Measurements from ENCODE around the gene MLLT10.

Gene MLLT10

GRCh38 chr10:21638681-21639080 is 104.6 kb downstream of the MLLT10 start:
- no peak for DNase-seq (ENCODE audit: low spot score)

GRCh38 chr10:21648040-21648439 is 114.0 kb downstream of the MLLT10 start:
- no peak for DNase-seq (ENCODE audit: low spot score)

- no peak for DNase-seq (ENCODE audit: low spot score)
Measured at GRCh38 chr10:21649454-21649872, 115.4 kb downstream of the MLLT10 start.

GRCh38 chr10:21650353-21650752 is 116.3 kb downstream of the MLLT10 start:
- DNase-seq (ENCODE audit: low spot score), result no peak

GRCh38 chr10:21655236-21655635 is 121.2 kb downstream of the MLLT10 start:
- DNase-seq (ENCODE audit: low spot score), result no peak

GRCh38 chr10:21655687-21656086 is 121.7 kb downstream of the MLLT10 start:
- DNase-seq (ENCODE audit: low spot score), result no peak

- DNase-seq (ENCODE audit: low spot score), result no peak
Measured at GRCh38 chr10:21661087-21661486, 127.1 kb downstream of the MLLT10 start.

- DNase-seq (ENCODE audit: low spot score), result no peak
Measured at GRCh38 chr10:21661935-21662334, 127.9 kb downstream of the MLLT10 start.

- no peak for DNase-seq (ENCODE audit: low spot score)
Measured at GRCh38 chr10:21662635-21663034, 128.6 kb downstream of the MLLT10 start.

GRCh38 chr10:21668831-21669230 is 134.8 kb downstream of the MLLT10 start:
- DNase-seq (ENCODE audit: low spot score), result no peak

- DNase-seq (ENCODE audit: low spot score), result no peak
Measured at GRCh38 chr10:21670391-21670790, 136.4 kb downstream of the MLLT10 start.

- DNase-seq (ENCODE audit: low spot score), result no peak
Measured at GRCh38 chr10:21673668-21674067, 139.6 kb downstream of the MLLT10 start.

- DNase-seq (ENCODE audit: low spot score), result peak; percentile 24
Measured at GRCh38 chr10:21675157-21675796, 141.2 kb downstream of the MLLT10 start.

GRCh38 chr10:21677551-21677950 is 143.5 kb downstream of the MLLT10 start:
- no peak for DNase-seq (ENCODE audit: low spot score)

GRCh38 chr10:21681156-21681555 is 147.1 kb downstream of the MLLT10 start:
- no peak for DNase-seq (ENCODE audit: low spot score)

GRCh38 chr10:21687266-21688008 is 153.4 kb downstream of the MLLT10 start:
- DNase-seq (ENCODE audit: low spot score), result no peak

- DNase-seq (ENCODE audit: low spot score), result no peak
Measured at GRCh38 chr10:21688009-21688332, 153.9 kb downstream of the MLLT10 start.

- no peak for DNase-seq (ENCODE audit: low spot score)
Measured at GRCh38 chr10:21688870-21689269, 154.8 kb downstream of the MLLT10 start.

- DNase-seq (ENCODE audit: low spot score), result no peak
Measured at GRCh38 chr10:21689881-21690280, 155.8 kb downstream of the MLLT10 start.

- DNase-seq (ENCODE audit: low spot score), result no peak
Measured at GRCh38 chr10:21692916-21693315, 158.9 kb downstream of the MLLT10 start.

- DNase-seq (ENCODE audit: low spot score), result no peak
Measured at GRCh38 chr10:21693418-21693817, 159.4 kb downstream of the MLLT10 start.

GRCh38 chr10:21694631-21695030 is 160.6 kb downstream of the MLLT10 start:
- DNase-seq (ENCODE audit: low spot score), result no peak

- DNase-seq (ENCODE audit: low spot score), result no peak
Measured at GRCh38 chr10:21696302-21696701, 162.3 kb downstream of the MLLT10 start.

GRCh38 chr10:21699575-21699974 is 165.5 kb downstream of the MLLT10 start:
- DNase-seq (ENCODE audit: low spot score), result no peak

All from pons (tissue), 1 donor.